Embryonic facial prominence (tissue), 1 donor: Measurements from ENCODE around the gene IL33.
"Not testable (repeated sequence)": the region's sequence is repeated elsewhere in the genome, so short reads cannot be mapped to it uniquely, and the experiment has no call there.

Source experiments
- DNase-seq: peaks from one replicate; pipeline ENCODE4 v3.0.0-alpha.2; 2016; ENCODE audit errors: extremely low spot score

Gene IL33

GRCh38 chr9:6215562-6215961 is at the start of gene IL33:
Gene IL33, plus strand, starts transcription at chr9:6215807. Its CDS starts 25,888 bp downstream, at chr9:6241695.
- no peak for DNase-seq

- no peak for DNase-seq
Observed at GRCh38 chr9:6171667-6172066, 43.9 kb upstream of the IL33 start.

- no peak for DNase-seq
Observed at GRCh38 chr9:6173914-6174313, 41.7 kb upstream of the IL33 start.

GRCh38 chr9:6182549-6183226 is 32.9 kb upstream of the IL33 start:
- not testable (repeated sequence) for DNase-seq

GRCh38 chr9:6183227-6183551 is 32.4 kb upstream of the IL33 start:
- no peak for DNase-seq

GRCh38 chr9:6183627-6184026 is 32.0 kb upstream of the IL33 start:
- DNase-seq, result no peak

- DNase-seq, result no peak
Observed at GRCh38 chr9:6184749-6185645, 30.6 kb upstream of the IL33 start.

- DNase-seq, result no peak
Observed at GRCh38 chr9:6186691-6187090, 28.9 kb upstream of the IL33 start.

- no peak for DNase-seq
Observed at GRCh38 chr9:6187272-6187671, 28.3 kb upstream of the IL33 start.

GRCh38 chr9:6188466-6188865 is 27.1 kb upstream of the IL33 start:
- DNase-seq, result no peak

GRCh38 chr9:6188906-6189305 is 26.7 kb upstream of the IL33 start:
- DNase-seq, result no peak

- no peak for DNase-seq
Observed at GRCh38 chr9:6194934-6195333, 20.7 kb upstream of the IL33 start.

- DNase-seq, result no peak
Observed at GRCh38 chr9:6195714-6196360, 19.8 kb upstream of the IL33 start.

GRCh38 chr9:6197330-6197729 is 18.3 kb upstream of the IL33 start:
- no peak for DNase-seq

- no peak for DNase-seq
Observed at GRCh38 chr9:6198251-6198650, 17.4 kb upstream of the IL33 start.

- DNase-seq, result no peak
Observed at GRCh38 chr9:6199596-6199995, 16.0 kb upstream of the IL33 start.

GRCh38 chr9:6200761-6201160 is 14.8 kb upstream of the IL33 start:
- DNase-seq, result no peak

GRCh38 chr9:6209966-6210365 is 5.6 kb upstream of the IL33 start:
- DNase-seq, result no peak

GRCh38 chr9:6212722-6213375 is 2.8 kb upstream of the IL33 start:
- DNase-seq, result no peak

GRCh38 chr9:6214434-6214833 is 1.2 kb upstream of the IL33 start:
- DNase-seq, result no peak

GRCh38 chr9:6214903-6215302 is 704 bp upstream of the IL33 start:
- DNase-seq, result no peak

- DNase-seq, result no peak
Observed at GRCh38 chr9:6216002-6216401, 395 bp downstream of the IL33 start.
